ENCODE measurements around the gene MAP2.
A peak's percentile ranks its signal among the peaks of the same experiment; 100 is the strongest.

Gene MAP2

DNA sequence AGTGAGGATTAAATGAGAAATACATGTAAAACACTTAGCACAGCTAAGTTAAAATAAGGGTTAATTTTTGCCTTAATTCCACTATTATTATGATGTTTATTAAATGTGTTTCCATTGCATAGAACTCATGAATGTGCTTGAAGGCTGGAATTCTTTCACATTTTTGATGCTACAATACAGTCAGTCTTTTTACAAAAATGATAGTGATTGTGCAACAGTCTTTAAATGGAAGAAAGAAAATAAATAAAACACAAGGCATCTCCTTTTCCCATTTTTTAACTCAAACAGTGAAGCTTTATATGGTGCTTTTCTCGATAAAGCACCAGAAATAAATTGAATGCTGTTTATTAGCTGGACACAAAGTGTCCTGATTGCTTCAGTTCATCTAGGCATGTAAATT is 123.9 kb downstream of the MAP2 start:
- TF ChIP-seq, protein P1, sequence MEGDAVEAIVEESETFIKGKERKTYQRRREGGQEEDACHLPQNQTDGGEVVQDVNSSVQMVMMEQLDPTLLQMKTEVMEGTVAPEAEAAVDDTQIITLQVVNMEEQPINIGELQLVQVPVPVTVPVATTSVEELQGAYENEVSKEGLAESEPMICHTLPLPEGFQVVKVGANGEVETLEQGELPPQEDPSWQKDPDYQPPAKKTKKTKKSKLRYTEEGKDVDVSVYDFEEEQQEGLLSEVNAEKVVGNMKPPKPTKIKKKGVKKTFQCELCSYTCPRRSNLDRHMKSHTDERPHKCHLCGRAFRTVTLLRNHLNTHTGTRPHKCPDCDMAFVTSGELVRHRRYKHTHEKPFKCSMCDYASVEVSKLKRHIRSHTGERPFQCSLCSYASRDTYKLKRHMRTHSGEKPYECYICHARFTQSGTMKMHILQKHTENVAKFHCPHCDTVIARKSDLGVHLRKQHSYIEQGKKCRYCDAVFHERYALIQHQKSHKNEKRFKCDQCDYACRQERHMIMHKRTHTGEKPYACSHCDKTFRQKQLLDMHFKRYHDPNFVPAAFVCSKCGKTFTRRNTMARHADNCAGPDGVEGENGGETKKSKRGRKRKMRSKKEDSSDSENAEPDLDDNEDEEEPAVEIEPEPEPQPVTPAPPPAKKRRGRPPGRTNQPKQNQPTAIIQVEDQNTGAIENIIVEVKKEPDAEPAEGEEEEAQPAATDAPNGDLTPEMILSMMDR (IDR thresholded peaks at IDR 0.05), result no peak
- H3K27ac ChIP-seq, result no peak overlapping the region
- DNase-seq (ENCODE audit: low spot score), result no peak
- H3K4me3 ChIP-seq, result no peak overlapping the region

DNA sequence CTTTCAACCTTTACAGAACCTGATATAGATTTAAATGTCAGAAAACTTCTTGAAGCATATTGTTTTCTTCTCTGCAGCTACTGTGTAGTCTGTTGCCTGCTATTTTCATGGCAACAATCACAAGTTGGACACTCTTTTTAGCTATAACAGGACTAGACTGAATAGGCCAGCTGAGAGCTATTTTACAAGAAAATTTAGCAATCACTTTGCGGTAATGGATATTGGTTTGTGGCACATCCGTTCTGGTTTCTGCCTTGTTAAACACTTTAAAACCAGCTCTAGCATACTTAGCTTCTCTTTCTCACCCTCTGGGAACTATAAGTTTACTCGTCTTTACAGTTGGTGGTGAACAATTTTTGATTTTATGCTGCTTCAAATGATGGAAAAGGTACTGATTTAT is 125.7 kb downstream of the MAP2 start:
- Histone ChIP-seq H3K27ac (no peak overlapping the region), H3K4me3 (no peak overlapping the region)
- TF ChIP-seq, protein P1 (IDR thresholded peaks at IDR 0.05), result no peak
- DNase-seq (ENCODE audit: low spot score), result no peak

DNA sequence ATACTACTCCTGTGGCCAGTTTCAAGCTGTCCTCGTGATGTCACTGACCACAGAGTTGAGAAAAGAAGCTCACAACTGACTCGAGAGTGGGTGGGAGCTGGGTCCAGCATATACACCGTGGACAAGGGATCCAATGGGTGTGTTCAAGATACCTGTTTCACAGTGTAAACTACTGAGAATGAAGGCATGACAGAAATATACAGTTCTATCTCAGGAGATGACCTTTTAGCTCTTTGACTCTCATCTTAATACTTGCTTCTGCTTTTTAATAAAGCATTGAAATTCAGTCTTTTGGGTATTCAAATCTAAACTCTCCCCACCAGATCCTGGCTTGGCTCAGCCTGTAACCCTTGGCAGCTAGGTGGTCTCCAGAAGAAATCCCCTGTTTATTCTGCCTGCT is 130.1 kb downstream of the MAP2 start:
- no peak for DNase-seq (ENCODE audit: low spot score)
- TF ChIP-seq, protein P1 (IDR thresholded peaks at IDR 0.05), result no peak
- Histone ChIP-seq H3K27ac (no peak overlapping the region), H3K4me3 (no peak overlapping the region)

DNA sequence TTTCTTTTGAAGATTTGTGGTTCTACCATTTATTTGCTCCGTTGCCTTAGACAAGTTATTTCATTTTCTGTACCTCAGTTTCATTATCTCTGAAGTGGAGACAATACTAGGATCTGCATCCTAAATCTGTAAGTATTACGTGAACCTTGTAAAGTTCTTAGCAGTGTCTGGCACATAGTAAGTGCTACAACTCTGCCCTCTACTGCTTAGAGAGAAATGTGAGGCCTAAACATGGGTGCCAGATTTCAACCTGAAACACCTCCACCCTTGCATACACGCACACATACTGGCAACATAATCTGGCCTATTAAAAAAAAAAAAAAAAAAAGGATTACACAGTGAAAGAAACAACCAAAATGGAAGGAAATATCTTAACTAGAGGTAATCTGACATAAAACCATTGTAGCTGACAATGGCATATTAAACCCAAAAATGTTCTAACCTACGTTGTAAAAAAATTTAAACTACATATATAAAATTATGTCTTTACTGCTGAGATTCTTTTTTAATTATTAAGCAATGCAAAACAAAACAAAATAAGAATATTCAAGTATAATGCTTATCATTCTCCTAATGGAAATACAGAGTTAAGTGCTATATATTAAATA is 132.6 kb downstream of the MAP2 start:
- no peak for DNase-seq (ENCODE audit: low spot score)
- Histone ChIP-seq H3K27ac (no peak overlapping the region), H3K4me3 (no peak overlapping the region)
- TF ChIP-seq, protein P1 (IDR thresholded peaks at IDR 0.05), result peak; percentile 28

DNA sequence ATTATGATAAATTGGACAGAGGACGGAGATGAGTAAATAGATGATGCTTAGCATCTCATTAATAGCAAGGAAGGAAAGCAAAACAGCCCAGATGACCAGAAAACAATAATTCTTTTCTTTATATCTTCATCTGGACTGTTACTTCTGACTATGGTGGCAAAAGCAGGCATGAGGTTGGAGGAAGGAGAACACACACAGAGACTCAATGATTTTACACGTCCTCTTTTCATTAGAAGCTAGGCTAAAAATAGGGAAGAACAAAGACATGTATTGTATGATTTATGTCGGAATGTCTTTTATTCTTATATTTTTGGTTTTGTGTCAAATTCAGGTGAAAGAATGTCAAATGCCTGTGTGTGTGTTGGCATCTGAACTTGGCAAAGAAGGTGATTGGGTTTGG is 137.1 kb downstream of the MAP2 start:
- Histone ChIP-seq H3K27ac (no peak overlapping the region), H3K4me3 (no peak overlapping the region)
- TF ChIP-seq, protein P1 (IDR thresholded peaks at IDR 0.05), result no peak
- DNase-seq (ENCODE audit: low spot score), result no peak

DNA sequence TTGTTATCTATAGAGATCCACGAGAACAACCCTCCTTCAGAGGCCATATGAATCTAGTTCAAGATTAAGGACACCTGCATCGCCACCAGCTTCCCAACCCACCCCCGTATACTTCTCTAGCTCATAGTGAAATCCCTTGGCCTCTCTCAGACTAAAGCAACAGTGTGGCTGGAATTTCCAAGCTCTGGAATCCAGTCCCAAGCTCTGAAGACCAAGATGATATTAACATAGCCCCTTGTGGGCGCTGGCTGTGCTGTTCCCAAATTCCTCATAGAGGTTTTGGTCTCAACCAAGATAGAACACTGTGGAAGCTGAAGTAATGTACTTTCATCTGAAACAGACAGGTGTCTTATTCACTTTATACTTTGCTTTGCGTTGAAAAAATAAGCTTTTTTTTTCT is 139.6 kb downstream of the MAP2 start:
- no peak overlapping the region for H3K4me3 ChIP-seq
- no peak overlapping the region for H3K27ac ChIP-seq
- DNase-seq (ENCODE audit: low spot score), result no peak
- TF ChIP-seq, protein P1 (IDR thresholded peaks at IDR 0.05), result no peak

DNA sequence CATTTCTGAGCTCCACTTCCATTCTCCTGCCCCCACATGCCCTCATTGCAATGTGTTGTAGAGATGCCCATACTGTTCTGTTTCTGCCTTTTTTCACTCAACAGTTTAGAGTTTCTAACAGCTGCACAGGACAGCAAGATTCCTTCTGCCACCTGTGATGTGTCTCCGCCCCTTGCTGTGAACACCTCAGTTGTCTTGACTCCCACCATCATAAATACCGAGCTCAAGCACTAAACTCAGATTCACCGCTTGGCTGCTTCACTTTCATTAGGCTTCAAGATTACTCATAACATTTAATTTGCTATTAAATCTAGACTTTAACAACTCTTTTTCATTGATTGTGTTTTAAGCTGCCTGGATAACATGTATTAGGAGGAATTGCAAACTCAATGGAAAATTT is 141.0 kb downstream of the MAP2 start:
- TF ChIP-seq, protein P1 (IDR thresholded peaks at IDR 0.05), result no peak
- DNase-seq (ENCODE audit: low spot score), result no peak
- no peak overlapping the region for H3K27ac ChIP-seq
- no peak overlapping the region for H3K4me3 ChIP-seq

All from coronary artery (tissue), 2 donors.